Activated CD4-positive, alpha-beta T cell treated with anti-CD3 and anti-CD28 coated beads for 24 hours (primary cell): ENCODE results near the gene HSBP1L1.

Experiments
- DNase-seq, 2 donors: peaks; one replicate each; pipeline ENCODE4 v3.0.0-alpha.2; 2020; ENCODE audit warnings: low read depth in 2 of 2

Gene HSBP1L1

GRCh38 chr18:79961527-79962291 lies 2.7 kb upstream of the HSBP1L1 start:
- DNase-seq, result no peak

- no peak for DNase-seq
Observed at GRCh38 chr18:79962311-79962710, 2.1 kb upstream of the HSBP1L1 start.

GRCh38 chr18:79962835-79963657 lies 1.4 kb upstream of the HSBP1L1 start:
- DNase-seq, result no peak

- DNase-seq, result no peak
Observed at GRCh38 chr18:79963658-79964329, 649 bp upstream of the HSBP1L1 start.

DNA sequence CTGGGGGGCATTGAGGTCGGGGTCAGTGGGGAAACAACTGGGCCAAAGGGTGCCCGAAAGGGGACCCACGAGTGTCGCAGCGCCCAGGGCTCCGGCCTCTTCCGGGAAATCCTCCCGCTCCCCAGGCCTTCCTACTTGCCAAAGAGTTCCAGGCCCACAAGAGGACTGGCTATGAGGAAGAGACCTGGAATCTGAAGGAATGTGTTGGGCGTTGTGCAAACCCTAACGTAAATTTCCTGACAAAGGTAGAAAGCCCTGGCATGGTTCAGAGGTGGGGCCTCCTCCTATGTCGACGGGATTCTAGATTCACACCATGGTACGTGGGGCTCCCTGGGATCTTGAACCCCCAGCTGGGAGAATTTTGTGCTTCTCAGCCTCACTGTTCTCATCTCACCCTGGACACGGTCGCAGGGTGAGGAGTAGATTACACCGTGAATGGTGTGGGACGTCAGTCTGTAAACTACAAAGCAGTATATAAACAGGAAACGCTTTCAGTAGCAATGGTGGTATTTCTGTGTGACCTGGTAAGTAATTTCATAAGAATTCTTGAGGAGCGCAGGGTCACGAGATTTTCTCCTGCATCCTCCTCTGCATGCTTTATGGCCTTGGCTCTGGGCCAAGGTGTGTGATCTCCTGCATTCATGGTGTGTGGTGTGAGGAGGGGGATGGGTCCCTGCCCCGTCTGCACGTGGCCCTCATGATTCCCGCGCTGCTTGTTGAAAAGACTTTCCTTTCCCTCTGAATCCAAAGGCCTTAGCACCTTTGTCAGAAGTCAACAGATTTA lies 868 bp downstream of the HSBP1L1 start:
- DNase-seq, result no peak

GRCh38 chr18:79970419-79971133 lies 6.1 kb downstream of the HSBP1L1 start:
- no peak for DNase-seq

- no peak for DNase-seq
Observed at GRCh38 chr18:79971211-79971952, 6.9 kb downstream of the HSBP1L1 start.

GRCh38 chr18:79971986-79972385 lies 7.5 kb downstream of the HSBP1L1 start:
- DNase-seq, result no peak

GRCh38 chr18:79972720-79973119 lies 8.3 kb downstream of the HSBP1L1 start:
- DNase-seq, result no peak

DNA sequence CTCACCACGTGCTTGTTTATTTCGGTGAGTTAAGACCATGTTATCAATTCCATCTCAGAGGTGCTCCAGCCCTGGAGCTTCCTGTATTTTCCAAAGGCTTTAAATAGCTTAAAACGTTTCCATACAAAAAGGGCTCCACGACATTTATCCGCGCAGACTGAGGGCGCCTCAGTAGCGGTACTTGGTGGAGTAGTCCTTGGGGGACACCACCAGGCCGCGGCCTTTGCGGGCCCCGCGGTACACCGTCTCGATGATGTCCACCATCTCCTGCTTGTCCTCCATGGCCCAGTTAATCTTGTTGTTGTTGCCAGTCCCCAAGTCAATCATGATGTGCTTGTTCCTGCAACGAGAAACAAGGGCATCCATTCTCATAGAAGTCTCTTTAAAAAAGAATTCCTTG lies 9.1 kb downstream of the HSBP1L1 start:
- DNase-seq, result no peak

- no peak for DNase-seq
Observed at GRCh38 chr18:79974025-79974654, 9.7 kb downstream of the HSBP1L1 start.

- no peak for DNase-seq
Observed at GRCh38 chr18:79975043-79975442, 10.6 kb downstream of the HSBP1L1 start.

- no peak for DNase-seq
Observed at GRCh38 chr18:79975985-79976680, 11.7 kb downstream of the HSBP1L1 start.

DNA sequence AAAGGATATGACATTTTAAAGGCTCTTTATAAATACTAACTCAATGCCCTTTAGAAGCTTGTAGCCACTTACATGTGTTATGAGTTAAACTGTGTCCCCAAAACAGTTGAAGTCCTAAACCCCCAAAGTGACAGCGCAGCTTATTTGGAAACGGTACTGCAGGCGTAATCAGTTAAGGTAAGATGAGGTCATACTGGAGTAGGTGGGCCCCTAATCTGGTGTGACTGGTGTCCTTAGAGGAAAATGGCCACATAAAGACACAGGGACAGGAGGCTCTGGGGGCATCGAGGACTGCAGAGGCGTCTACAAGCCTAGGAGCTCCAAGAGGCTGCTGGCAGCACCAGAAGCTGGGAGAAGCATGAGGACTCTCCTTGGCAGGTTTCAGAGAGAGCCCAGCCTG lies 15.4 kb downstream of the HSBP1L1 start:
- no peak for DNase-seq

DNA sequence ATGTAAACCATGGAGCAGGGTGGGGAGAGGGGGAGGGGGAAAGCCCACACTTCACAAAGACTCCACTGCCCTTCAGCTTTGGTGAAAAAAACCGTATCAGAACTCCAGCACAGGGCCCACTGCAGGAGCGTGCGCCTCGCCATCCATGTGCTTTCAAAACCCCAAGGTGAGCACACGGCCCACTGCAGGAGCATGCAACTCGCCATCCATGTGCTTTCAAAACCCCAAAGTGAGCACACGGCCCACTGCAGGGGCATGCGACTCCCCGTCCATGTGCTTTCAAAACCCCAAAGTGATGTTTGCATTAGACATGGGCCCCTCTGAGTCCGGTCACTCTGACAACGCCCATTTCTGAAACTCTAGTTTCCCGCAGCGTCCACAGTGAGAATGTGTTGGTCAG lies 16.1 kb downstream of the HSBP1L1 start:
- DNase-seq, result no peak

DNA sequence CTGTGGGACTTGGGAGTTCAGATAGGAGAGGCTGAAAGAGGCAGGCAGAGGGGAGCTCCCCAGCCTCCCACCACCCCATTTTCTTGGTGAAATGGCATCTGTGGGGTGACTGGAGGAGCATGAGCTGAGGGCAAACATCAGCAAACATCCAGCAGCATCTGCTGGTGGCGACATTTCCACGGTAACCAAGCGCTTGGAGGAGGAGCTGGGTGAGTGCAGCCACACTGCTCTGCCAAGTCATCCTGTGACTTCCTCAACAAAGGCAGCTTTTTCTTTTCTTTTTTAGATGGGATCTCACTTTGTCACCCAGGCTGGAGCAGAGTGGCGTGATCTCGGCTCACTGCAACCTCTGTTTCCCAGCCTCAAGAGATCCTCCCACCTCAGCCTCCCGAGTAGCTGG lies 18.3 kb downstream of the HSBP1L1 start:
- no peak for DNase-seq

DNA sequence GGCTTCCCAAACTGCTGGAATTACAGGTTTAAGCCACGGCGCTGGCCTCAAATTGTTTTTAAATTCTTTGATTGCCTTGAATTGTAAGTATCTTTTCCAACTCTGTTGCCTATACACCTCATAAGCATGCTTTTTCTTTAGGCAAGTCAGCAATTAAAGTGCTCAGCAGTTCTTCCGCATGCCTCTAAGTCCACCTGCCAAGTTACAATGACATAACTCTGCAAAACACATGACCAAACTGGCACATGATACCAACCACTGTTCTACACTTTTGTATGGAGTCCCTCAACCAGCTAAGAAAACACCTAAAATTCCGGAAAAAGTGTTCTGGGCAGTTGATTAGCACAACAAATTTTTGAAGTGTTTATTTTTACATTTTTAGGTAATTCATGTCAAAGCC lies 18.8 kb downstream of the HSBP1L1 start:
- DNase-seq, result no peak

DNA sequence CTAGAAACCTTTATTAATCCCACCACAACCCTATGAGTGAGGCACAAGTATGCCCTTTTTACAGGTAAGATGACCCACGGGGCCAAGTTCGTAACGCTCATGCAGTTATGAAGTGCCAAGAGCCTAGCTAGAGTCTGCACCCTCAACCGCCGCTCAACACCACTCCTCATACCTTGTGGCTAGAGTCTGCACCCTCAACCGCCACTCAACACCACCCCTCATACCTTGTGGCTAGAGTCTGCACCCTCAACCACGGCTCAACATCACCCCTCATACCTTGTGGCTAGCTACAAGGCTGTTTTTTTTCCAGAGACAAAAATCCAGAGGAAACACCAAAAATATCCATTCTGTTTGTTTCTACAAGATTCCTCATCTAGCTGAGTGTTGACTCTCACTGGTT lies 19.4 kb downstream of the HSBP1L1 start:
- no peak for DNase-seq

DNA sequence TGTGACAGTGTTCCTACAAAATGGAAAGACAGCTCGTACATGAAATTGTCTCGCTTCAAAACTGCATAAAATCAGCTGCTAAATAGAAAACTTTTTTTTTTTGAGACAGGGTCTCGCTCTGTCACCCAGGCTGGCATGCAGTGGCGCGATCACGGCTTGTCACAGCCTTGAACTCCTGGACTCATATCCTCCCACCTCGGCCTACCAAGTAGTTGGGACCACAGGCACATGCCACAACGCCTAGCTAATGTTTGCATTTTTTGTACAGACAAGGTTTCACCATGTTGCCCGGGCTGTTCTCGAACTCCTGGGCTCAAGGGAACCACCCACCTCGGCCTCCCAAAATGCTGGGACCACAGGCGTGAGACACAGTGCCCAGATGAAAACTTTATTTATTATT lies 20.7 kb downstream of the HSBP1L1 start:
- DNase-seq, result no peak
